Measurements from ENCODE around the gene CHRNE. TPM values are rescaled to one million over a fixed set of nuclear protein-coding genes. Genes with fewer than 3 reads are reported as not detected.
A peak's percentile ranks its signal among the peaks of the same experiment; 100 is the strongest.

The CHRNE gene
- total and polyA plus RNA-seq, 2 of the 13 experiments (the other 11 are each of a cell fraction or from before 2014, with no cell fraction given): 0.53 to 0.59 TPM

DNA sequence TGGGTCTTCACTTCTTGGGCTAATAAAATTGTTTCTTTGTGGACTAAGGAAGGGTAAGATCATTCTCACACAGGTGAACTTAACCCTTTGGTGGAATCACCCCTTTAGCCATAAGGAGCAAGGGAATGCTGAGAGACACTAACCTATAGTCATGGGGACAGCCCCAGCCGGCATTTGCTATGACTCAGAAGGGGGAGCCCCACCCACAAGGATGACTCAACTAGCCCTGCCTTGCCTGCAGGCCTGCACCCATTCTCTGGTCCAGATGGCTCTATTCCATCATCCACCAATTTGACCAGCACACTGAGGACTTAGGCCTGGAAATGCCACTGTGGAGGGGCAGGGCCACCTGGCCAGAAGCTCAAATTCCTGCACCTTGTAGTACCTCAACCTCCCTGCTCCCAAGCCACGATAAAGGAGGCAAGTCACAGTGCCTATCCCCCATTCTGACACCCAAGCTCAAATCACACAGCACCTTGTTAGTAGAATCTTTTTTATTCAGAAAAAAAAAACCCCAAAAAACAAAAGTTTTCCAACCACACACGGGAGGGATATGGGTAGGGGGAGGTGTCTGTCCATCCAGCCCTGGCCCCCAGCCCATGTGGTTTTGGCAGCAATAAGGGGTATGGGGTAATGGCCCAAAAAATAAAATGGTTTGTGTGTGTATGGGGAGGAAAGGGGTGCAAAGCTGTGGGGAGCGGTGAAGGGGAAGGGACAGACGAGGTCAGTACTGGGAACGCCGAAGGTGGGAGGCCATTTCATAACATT is 42.5 kb upstream of the CHRNE start (continued):
- 0 out of 2 replicates have a peak, but pooled peaks have one; percentile 17 for TF ChIP-seq HNRNPL (IDR thresholded peaks at IDR 0.05; ENCODE audit: low read depth, low read length)
- no peak for TF ChIP-seq ARNT (IDR thresholded peaks at IDR 0.05)
- TF ChIP-seq GABPA (IDR thresholded peaks at IDR 0.05; ENCODE audit: low read depth, low read length): no peak
- TF ChIP-seq GABPA (CRISPR knock-in tag; IDR thresholded peaks at IDR 0.05; ENCODE audit: low read depth): peak; percentile 43; the same call in 1 of the 2 replicates
- TF ChIP-seq, protein P1, sequence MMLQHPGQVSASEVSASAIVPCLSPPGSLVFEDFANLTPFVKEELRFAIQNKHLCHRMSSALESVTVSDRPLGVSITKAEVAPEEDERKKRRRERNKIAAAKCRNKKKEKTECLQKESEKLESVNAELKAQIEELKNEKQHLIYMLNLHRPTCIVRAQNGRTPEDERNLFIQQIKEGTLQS (CRISPR knock-in tag; IDR thresholded peaks at IDR 0.05): peak; percentile 81
- TF ChIP-seq ZNF556 (CRISPR knock-in tag; IDR thresholded peaks at IDR 0.05; ENCODE audit: borderline replicate concordance): no peak
- peak; percentile 88 for TF ChIP-seq ZNF652 (CRISPR knock-in tag; IDR thresholded peaks at IDR 0.05; ENCODE audit: borderline replicate concordance, low read depth)
- no peak for TF ChIP-seq ZNF816 (CRISPR knock-in tag; IDR thresholded peaks at IDR 0.05; ENCODE audit: borderline replicate concordance)
- TF ChIP-seq SNRNP70 (IDR thresholded peaks at IDR 0.05; ENCODE audit: low read depth, low read length): no peak
- no peak for TF ChIP-seq ZNF775 (CRISPR knock-in tag; IDR thresholded peaks at IDR 0.05; ENCODE audit: borderline replicate concordance)
- TF ChIP-seq, protein P2, sequence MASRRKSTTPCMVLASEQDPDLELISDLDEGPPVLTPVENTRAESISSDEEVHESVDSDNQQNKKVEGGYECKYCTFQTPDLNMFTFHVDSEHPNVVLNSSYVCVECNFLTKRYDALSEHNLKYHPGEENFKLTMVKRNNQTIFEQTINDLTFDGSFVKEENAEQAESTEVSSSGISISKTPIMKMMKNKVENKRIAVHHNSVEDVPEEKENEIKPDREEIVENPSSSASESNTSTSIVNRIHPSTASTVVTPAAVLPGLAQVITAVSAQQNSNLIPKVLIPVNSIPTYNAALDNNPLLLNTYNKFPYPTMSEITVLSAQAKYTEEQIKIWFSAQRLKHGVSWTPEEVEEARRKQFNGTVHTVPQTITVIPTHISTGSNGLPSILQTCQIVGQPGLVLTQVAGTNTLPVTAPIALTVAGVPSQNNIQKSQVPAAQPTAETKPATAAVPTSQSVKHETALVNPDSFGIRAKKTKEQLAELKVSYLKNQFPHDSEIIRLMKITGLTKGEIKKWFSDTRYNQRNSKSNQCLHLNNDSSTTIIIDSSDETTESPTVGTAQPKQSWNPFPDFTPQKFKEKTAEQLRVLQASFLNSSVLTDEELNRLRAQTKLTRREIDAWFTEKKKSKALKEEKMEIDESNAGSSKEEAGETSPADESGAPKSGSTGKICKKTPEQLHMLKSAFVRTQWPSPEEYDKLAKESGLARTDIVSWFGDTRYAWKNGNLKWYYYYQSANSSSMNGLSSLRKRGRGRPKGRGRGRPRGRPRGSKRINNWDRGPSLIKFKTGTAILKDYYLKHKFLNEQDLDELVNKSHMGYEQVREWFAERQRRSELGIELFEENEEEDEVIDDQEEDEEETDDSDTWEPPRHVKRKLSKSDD (CRISPR knock-in tag; IDR thresholded peaks at IDR 0.05; ENCODE audit: low read depth): no peak
- no peak for TF ChIP-seq GTF3A (CRISPR knock-in tag; conservative IDR thresholded peaks at IDR 0.05)
- TF ChIP-seq, protein P3, sequence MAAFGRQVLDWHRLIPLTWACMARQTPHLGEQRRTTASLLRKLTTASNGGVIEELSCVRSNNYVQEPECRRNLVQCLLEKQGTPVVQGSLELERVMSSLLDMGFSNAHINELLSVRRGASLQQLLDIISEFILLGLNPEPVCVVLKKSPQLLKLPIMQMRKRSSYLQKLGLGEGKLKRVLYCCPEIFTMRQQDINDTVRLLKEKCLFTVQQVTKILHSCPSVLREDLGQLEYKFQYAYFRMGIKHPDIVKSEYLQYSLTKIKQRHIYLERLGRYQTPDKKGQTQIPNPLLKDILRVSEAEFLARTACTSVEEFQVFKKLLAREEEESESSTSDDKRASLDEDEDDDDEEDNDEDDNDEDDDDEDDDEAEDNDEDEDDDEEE (CRISPR knock-in tag; IDR thresholded peaks at IDR 0.05): no peak
- TF ChIP-seq ZSCAN12 (CRISPR knock-in tag; IDR thresholded peaks at IDR 0.05): no peak
- no peak for TF ChIP-seq REL (CRISPR knock-in tag; conservative IDR thresholded peaks at IDR 0.05)
- TF ChIP-seq, protein P4, sequence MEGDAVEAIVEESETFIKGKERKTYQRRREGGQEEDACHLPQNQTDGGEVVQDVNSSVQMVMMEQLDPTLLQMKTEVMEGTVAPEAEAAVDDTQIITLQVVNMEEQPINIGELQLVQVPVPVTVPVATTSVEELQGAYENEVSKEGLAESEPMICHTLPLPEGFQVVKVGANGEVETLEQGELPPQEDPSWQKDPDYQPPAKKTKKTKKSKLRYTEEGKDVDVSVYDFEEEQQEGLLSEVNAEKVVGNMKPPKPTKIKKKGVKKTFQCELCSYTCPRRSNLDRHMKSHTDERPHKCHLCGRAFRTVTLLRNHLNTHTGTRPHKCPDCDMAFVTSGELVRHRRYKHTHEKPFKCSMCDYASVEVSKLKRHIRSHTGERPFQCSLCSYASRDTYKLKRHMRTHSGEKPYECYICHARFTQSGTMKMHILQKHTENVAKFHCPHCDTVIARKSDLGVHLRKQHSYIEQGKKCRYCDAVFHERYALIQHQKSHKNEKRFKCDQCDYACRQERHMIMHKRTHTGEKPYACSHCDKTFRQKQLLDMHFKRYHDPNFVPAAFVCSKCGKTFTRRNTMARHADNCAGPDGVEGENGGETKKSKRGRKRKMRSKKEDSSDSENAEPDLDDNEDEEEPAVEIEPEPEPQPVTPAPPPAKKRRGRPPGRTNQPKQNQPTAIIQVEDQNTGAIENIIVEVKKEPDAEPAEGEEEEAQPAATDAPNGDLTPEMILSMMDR (CRISPR knock-in tag; IDR thresholded peaks at IDR 0.05): 0 out of 2 replicates have a peak, but pooled peaks have one; percentile 5
- TF ChIP-seq SP1 (IDR thresholded peaks at IDR 0.05): no peak
- 0 out of 2 replicates have a peak, but pooled peaks have one; percentile 25 for TF ChIP-seq SP1 (CRISPR knock-in tag; IDR thresholded peaks at IDR 0.05)
- TF ChIP-seq ZNF891 (CRISPR knock-in tag; IDR thresholded peaks at IDR 0.05): no peak
- TF ChIP-seq TCF12 (IDR thresholded peaks at IDR 0.05): no peak
- no peak for TF ChIP-seq TCF12 (CRISPR knock-in tag; IDR thresholded peaks at IDR 0.05)
